DMS153 treated with DMSO at 0.1 percent for 48 hours (cell line): ENCODE results near the gene SCAND1.
A peak's percentile ranks its signal among the peaks of the same experiment; 100 is the strongest.
"Not testable (repeated sequence)": the region's sequence is repeated elsewhere in the genome, so short reads cannot be mapped to it uniquely, and the experiment has no call there.

Experiments
- DNase-seq: peaks from one replicate; lab custom pipeline; 2025; ENCODE audit not compliant: unreplicated experiment; lab: John Stamatoyannopoulos, UW

Gene SCAND1

DNA sequence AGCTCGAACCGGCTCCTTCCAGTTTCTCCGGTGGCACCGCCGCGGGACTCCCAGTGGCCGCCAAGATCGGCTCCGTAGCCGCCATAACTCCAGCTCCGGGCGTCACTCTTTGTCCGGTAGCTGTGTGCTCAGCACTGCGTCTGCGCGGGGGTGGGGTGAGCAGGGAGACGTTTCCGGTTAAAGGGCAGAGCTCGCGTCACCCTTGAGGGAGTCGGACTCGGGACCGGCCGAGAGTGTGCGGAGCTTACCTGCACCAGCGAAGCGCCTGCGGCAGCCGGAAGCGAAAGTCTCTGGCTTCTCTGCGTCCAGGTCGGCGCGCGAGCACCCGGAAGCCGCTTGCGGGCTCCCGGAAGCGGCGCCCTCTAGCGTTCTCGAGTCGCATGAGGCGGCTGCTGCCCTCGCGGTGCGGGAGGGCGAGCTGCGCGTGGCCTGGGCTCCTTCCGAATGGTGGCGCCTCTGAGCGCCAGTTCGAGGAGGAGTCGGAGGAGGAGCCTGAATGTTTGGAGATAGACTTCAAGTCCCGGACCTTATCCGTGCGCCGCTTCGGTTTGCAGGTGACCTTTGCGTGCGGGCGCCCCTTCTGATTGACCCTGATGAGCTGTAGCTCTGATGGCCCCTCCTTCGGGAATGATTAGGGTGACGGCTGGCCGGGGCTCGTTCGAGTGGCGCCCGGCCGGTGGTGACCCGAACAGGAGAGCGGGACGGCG lies at the start of gene SCAND1:
Gene SCAND1, minus strand, starts transcription at position 303 of the 707 bp plus-strand sequence. Its CDS starts 218 bp downstream, at position 85.
- peak; percentile 88 for DNase-seq

- no peak for DNase-seq
These were observed 49.7 kb upstream of the SCAND1 start for GRCh38 chr20:36004045-36004444.

DNA sequence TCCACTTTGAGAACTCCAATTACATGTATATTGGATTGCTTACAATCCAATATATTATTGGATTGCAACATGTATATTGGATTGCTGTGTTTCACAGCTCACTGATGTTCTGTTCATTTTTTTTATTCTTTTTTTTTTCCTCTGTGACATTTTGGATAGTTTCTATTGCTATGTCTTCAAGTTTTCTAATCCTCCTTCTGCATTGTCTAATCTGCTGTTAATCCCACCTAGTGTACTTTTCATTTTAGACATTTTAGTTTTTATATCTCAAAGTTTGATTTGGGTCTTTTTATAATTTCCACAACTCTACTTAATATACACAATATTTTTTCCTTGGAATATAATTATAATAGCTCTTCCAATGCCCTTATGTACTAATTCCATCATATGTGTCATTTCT lies 48.6 kb upstream of the SCAND1 start:
- DNase-seq = no peak

GRCh38 chr20:36001331-36001730 lies 47.0 kb upstream of the SCAND1 start:
- not testable (repeated sequence) for DNase-seq

- not testable (repeated sequence) for DNase-seq
These were observed 42.2 kb upstream of the SCAND1 start for GRCh38 chr20:35996492-35996891.

DNA sequence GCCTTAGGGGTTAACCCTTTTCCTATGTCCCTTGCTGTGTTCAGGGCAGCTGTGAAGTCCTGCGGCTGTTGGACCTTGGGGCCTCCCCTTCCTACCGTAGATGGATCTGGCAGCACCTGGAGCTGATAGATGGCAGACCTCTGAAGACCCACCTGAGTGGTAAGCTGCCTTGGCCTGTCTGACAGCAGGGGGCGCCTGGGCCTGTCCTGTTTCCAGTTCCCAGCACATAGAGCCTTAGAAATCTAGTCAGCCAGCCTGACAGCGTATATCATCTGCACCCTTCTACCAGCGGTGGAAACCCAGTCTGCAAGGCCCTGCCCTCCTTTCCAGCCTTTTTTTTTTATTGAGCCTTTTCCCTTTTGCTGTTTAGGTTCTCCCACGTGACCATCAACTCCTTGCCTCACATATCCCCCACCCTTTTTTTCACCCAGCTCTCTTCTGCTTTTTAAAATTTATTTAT lies 40.7 kb upstream of the SCAND1 start:
- peak; percentile 81 for DNase-seq

DNA sequence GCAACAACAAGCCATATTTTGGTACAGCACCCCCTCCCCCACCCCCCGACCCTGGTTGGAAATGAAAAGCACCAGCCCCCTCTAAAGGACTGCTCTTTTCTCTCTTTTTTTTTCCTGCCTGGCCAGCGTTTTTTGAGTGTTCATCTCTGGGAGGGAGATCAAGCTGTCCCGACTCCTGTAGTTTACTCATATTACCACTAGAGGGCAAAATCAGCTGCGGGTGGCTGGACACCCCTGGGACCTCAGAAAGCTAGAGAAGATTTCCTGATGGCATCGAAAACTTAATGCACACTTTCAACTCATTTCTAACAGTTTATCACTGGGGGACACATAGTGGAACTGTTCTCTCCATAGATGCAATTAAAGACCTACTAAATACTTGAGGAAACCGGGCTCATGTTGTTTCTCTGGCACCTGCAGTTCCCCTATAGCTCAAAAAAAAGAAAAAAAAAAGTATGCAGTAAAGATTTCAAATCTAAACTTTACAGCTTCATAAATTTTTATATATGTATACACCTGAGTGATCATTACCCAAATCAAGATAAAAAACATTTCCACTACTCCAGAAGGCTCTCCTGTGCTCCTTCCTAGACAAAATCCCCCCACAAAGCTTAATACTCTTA lies 38.5 kb upstream of the SCAND1 start:
- DNase-seq = peak; percentile 51

DNA sequence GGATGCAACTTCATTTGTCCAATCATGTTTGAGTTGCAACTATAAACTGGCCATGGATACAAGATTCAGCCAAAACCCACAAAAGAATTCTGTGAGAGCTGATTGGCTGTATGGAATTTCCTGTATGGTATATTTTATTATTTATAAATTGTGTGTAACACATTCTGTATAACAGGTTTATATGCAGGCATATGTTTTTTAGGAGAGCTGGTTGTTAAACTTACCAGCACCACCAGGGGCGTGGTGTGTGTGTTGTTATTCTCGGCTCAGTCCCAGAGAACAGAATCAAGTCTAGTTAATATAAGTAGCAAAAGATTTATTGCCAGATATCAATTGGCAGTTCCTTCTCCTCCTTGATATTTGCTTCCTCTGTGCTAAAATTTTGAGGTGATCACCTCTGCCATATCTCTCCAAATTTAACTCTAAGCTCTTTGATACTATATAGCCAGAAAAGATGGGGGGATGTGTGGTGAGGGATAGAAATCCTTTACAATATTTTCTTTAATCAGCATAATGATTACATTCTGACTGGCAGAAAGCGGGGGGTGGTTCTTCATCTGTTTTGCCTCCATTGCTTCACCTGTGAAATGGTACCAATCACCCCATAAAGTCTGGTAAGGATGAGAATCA lies 37.0 kb upstream of the SCAND1 start:
- no peak for DNase-seq

DNA sequence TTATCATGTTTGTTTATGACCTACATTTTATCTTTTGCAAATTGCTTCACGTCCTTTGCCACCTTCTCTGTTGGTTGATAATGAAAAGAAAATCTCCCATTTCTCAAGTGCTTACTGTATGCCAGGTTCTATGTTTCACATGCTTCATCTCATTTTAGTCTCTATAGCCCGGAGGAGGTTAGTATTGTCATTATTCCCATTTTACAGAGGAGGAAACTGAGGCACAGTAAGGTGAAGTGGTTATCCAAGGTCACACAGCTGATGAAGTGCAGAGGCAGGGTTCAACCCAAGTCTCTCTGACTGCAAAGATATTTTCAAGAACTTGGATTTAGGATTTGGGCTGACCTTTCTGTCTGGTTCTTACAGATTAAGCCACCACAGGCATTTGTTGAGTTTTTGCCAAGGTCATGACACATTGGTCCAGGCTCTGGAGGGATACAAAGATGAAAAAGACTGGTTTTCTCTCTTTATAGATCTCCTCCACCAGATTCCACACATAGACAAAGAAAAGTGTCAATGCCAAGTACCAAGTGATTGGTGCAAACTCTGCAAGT lies 34.7 kb upstream of the SCAND1 start:
- no peak for DNase-seq

DNA sequence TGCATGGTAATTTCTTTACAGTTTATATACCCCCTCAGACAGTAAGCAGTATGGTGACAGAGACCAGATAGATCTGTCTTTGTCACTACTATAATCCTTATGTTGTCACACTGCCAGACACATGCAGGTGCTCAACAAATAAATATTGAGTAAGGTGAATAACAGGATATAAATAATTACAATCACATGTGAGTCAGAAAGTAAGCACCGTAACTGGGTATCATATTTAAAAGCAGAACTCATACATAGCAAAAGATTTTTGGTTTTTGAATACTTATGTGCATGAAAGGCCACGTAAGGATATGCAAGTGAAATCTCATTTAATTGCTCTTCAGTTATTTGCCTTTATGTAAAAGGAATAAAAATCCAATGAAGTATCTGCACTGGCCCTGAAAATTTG lies 31.5 kb upstream of the SCAND1 start:
- no peak for DNase-seq

- no peak for DNase-seq
These were observed 30.1 kb upstream of the SCAND1 start for GRCh38 chr20:35984382-35984781.

- DNase-seq = no peak
These were observed 27.7 kb upstream of the SCAND1 start for GRCh38 chr20:35981969-35982368.

GRCh38 chr20:35979544-35979943 lies 25.2 kb upstream of the SCAND1 start:
- DNase-seq = no peak

DNA sequence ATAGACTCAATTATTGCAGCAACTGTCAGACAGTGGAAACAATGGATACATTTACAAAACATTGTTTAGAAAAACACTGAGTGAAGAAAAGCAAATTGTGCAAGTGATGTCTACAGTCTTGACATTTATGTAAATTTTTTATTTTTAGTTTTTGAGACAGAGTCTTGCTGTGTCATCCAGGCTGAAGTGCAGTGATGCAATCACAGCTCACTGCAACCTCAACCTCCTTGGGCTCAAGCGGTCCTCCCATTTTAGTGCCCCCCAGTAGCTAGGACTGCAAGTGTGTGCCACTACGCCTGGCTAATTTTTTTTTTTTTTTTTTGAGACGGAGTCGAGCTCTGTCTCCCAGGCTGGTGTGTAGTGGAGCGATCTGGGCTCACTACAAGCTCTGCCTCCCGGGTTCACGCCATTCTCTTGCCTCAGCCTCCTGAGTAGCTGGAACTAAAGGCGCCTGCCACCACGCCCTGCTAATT lies 23.8 kb upstream of the SCAND1 start:
- DNase-seq = no peak

DNA sequence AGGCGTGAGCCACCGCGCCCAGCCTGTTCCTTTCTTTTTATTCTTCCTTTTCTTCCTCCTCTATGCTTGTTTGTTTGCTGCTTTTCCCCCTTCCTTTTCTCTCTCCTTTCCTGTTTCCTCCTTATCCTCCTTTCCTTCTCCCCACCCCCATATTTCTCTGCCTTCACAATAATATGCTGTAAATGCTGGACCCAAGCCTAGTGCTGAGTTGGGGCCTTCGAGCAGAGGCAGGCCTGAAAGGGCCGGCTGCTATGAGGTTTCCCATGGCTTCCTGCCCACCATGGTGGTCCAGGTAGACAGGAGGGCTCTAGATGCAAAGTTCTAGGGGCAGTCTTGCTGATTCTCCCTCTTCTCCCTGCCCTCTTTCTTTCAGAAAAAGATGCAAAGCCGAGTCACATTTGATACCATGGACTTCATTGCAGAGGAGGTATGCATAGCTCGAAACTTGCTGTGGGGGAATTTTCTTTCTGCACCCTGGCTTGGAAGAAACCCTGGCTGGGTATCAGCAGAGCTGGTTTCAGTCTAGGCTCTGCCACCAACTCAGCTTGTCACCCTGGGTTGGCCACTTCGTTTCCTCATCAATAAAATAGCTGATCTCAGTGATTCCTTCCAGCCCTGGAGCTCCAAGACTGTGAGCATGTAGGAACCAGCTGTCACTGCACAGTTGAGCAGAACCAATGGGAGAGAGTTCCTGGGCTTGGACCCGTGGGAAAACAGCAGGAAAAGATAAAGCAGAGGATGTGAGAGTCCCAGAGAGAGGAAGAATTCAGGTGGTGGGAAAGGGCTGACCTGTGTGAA lies 21.5 kb upstream of the SCAND1 start:
- DNase-seq = no peak

- DNase-seq = no peak
These were observed 20.0 kb upstream of the SCAND1 start for GRCh38 chr20:35974256-35974655.

DNA sequence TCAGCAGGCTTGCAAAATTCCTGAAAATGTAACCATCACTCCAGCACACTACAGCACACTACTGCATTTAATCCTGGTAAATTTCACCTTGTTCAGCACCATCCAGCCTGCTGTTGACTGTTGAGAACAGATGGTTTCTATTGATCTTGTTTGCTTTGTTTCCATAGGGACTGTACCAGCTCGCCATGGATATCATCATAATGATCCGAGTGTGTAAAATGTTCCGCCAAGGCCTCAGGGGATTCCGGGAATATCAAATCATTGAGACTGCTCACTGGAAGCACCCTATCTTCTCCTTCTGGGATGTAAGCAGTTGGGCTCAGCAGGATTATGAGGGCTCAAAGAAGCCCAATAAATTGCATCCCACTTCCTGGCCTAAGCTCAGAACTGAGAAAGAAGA lies 18.2 kb upstream of the SCAND1 start:
- no peak for DNase-seq

DNA sequence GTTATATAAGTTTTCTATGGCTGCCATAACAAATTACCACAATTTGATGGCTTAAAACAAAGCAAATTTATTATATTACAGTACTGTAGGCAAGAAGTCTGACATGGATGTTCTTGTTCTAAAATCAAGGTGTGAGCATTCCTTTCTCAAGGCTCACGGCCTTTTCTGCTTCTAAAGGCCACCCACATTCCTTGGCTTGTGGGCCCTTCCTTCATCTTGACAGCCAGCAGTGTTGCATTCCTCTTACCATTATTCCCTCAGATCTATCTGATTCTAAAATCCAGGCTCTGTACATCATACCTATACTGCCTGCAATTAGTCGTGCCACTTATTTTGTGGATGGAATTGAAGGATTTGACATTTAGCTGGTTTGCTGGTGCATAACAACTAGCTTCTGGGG lies 17.7 kb upstream of the SCAND1 start:
- no peak for DNase-seq

DNA sequence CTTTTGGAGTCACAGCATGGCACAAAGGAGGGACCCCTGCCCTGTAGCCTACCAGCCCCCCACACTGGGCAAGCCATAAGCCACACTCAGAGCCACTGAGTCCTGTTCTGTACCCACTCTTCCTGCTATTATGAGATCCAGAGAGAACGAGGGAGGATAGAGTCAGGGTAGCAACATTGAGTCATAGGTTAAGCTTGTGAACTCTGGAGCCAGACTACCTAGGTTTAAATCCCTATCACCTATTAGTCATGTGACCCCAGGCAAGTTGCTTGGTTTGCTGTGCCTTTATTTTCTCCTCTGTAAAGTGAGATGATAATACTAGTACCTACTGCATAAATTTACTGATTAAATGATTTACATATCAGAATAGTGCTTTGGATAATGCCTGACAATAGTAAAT lies 14.6 kb upstream of the SCAND1 start:
- no peak for DNase-seq

DNA sequence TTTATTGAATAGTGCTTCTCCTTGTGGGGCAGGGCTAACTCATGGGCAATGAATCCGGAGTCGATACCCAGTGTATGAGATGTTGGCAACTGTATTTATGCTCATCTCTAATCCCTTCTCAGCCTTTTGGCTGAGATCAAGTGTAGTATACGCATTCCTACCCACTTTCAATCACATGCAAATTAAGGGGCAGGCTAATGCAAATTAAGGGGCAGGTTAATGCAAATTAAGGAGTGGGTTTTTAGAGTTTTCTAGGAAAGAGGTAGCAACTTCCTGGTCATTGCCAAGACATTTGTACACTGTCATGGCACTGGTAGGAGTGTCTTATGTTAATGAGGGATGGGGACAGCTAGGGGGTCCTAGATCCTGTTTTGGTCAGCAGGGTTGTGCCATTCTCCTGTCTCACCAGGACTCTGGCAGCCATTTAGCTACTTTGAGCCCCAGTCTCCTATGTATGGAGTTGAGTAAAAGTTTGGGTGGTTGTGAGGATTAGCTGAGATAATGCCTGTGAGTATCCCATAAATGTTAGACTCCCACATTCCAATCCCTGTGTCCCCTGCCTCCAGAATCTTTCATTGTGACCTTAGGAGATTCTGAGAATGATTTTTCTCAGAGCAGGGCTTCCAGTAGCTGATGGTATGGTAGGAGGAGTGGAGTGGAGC lies 13.8 kb upstream of the SCAND1 start, which contains the start of gene CNBD2:
Gene CNBD2, plus strand, starts transcription at position 612 of the 662 bp plus-strand sequence. CDS start 173 bp downstream, outside the sequence.
- no peak for DNase-seq
